K562 (cell line): Measurements from ENCODE around the gene KTI12. TPM values are rescaled to one million over a fixed set of nuclear protein-coding genes. Genes with fewer than 3 reads are reported as not detected.

Experiments used
- C11orf30 ChIP-seq: fragments of 450-650 bp; IDR thresholded peaks from 2 replicates; pipeline ENCODE4 v1.6.1; 2016; ENCODE audit warnings: low read depth, mild to moderate bottlenecking
- CHCHD3 ChIP-seq: fragments of 250-450 bp; sonication (Bioruptor Pico); IDR thresholded peaks from 2 replicates; pipeline ENCODE4 v2.1.2; 2022; ENCODE audit warnings: mild to moderate bottlenecking
- ESRRB ChIP-seq: fragments of 250-450 bp; sonication (Bioruptor Pico); IDR thresholded peaks from 2 replicates; pipeline ENCODE4 v1.5.0; 2020; ENCODE audit warnings: mild to moderate bottlenecking, moderate library complexity, borderline replicate concordance
- GTF2E2 ChIP-seq: fragments of 200-800 bp; sonication (Bioruptor generic); IDR thresholded peaks from 2 replicates; pipeline ENCODE4 v1.6.1; 2016; ENCODE audit warnings: missing genetic modification characterization, missing compliant biosample characterization
- HDAC2 ChIP-seq: fragments of 450-650 bp; IDR thresholded peaks from 2 replicates; pipeline ENCODE4 v1.6.1; 2016; ENCODE audit warnings: mild to moderate bottlenecking
- HIVEP1 ChIP-seq: fragments of 250-450 bp; sonication (Bioruptor Pico); IDR thresholded peaks from 2 replicates; pipeline ENCODE4 v1.4.0; 2020; ENCODE audit warnings: mild to moderate bottlenecking
- KDM1A ChIP-seq, 2 experiments: fragments of 450-650 bp; IDR thresholded peaks; 2 replicates each; pipeline ENCODE4 v1.6.1; 2016; ENCODE audit warnings: mild to moderate bottlenecking in 2 of 2
- LCOR ChIP-seq: sonication (generic); formaldehyde crosslinking; IDR thresholded peaks from 2 replicates; pipeline ENCODE4 v1.8.0; 2022; ENCODE audit warnings: mild to moderate bottlenecking, missing genetic modification reagents
- MCM5 ChIP-seq: fragments of 450-650 bp; IDR thresholded peaks from 2 replicates; pipeline ENCODE4 v1.6.1; 2016; ENCODE audit warnings: low read depth
- PHF8 ChIP-seq: fragments of 200-600 bp; sonication (generic); IDR thresholded peaks from 2 replicates; pipeline ENCODE4 v1.6.1; 2012; ENCODE audit warnings: mixed run types, mild to moderate bottlenecking, inconsistent platforms, low read length, moderate library complexity, borderline replicate concordance
- RBM39 ChIP-seq: fragments of 200-400 bp; formaldehyde crosslinking; optimal IDR thresholded peaks from 2 replicates; pipeline ENCODE3; 2018; ENCODE audit warnings: low read depth, low read length
- RREB1 ChIP-seq: fragments of 250-450 bp; sonication (Bioruptor Pico); IDR thresholded peaks from 2 replicates; pipeline ENCODE4 v1.4.0; 2020
- SMARCB1 ChIP-seq: IDR thresholded peaks from 2 replicates; pipeline ENCODE4 v1.6.1; 2011; ENCODE audit warnings: improper control_type of control experiment, low read depth; ENCODE audit not compliant: insufficient read length
- TRIM28 ChIP-seq: fragments of 450-650 bp; IDR thresholded peaks from 2 replicates; pipeline ENCODE4 v1.6.1; 2017
- YY1 ChIP-seq, 3 experiments: IDR thresholded peaks; 2 replicates each; pipeline ENCODE4 v1.6.1; 2011; ENCODE audit warnings: low read length in 2 of 3, mild to moderate bottlenecking in 2 of 3, moderate library complexity in 2 of 3, borderline replicate concordance in 1 of 3, control low read depth in 1 of 3, low read depth in 1 of 3; ENCODE audit not compliant: insufficient read depth in 3 of 3, insufficient replicate concordance in 2 of 3, control insufficient read depth in 1 of 3, insufficient read length in 1 of 3; ENCODE audit errors: extremely low read depth in 1 of 3
- ZNF384 ChIP-seq: IDR thresholded peaks from 2 replicates; pipeline ENCODE4 v1.6.1; 2012; ENCODE audit warnings: low read depth, low read length, improper control_type of control experiment
- ZNF717 ChIP-seq: fragments of 250-450 bp; sonication (Bioruptor Pico); IDR thresholded peaks from 2 replicates; pipeline ENCODE4 v1.5.0; 2021
- polyA plus RNA-seq, 8 experiments: library from polyadenylated mRNA; depleted of rRNA in 4 of 8; stranded (reverse) in 5 of 8; unstranded in 3 of 8; fragments of >200 nt; fragmentation: Nextera tagmentation in 2 of 8; fragmentation: Illumina TruSeq in 1 of 8; extraction: Ambion mirVana in 2 of 8; extraction: Trizol in 1 of 8; gene quantifications; 2 replicates each; pipeline versions ENCODE4 v1.2.1 to v1.2.3, GENCODE V29; 2011 to 2014; ENCODE audit warnings: inconsistent platforms in 1 of 8, missing spikeins in 1 of 8
- total RNA-seq, 7 experiments: library from RNA; depleted of rRNA in 6 of 7; stranded (reverse); fragments of >200 nt in 6 of 7; fragmentation: Illumina TruSeq in 2 of 7; extraction: Trizol in 2 of 7; gene quantifications; 2 replicates each; pipeline versions ENCODE4 v1.2.1 to v1.2.3, GENCODE V29; 2011 to 2021; ENCODE audit warnings: low replicate concordance in 1 of 7
- TF ChIP-seq, protein P1 (sequence below): sonication (generic); formaldehyde crosslinking; IDR thresholded peaks from 2 replicates; pipeline ENCODE4 v1.8.0; 2022; ENCODE audit warnings: mild to moderate bottlenecking, missing genetic modification reagents
- TF ChIP-seq, protein P2 (sequence below): fragments of 250-450 bp; sonication (Bioruptor Pico); IDR thresholded peaks from 2 replicates; pipeline ENCODE4 v1.8.0; 2021; ENCODE audit warnings: mild to moderate bottlenecking, moderate library complexity

The KTI12 gene
- total and polyA plus RNA-seq, 9 of the 15 experiments (the other 6 are each of a cell fraction or from before 2014, with no cell fraction given): 3.1 to 22.8 (median 11.6) TPM

DNA sequence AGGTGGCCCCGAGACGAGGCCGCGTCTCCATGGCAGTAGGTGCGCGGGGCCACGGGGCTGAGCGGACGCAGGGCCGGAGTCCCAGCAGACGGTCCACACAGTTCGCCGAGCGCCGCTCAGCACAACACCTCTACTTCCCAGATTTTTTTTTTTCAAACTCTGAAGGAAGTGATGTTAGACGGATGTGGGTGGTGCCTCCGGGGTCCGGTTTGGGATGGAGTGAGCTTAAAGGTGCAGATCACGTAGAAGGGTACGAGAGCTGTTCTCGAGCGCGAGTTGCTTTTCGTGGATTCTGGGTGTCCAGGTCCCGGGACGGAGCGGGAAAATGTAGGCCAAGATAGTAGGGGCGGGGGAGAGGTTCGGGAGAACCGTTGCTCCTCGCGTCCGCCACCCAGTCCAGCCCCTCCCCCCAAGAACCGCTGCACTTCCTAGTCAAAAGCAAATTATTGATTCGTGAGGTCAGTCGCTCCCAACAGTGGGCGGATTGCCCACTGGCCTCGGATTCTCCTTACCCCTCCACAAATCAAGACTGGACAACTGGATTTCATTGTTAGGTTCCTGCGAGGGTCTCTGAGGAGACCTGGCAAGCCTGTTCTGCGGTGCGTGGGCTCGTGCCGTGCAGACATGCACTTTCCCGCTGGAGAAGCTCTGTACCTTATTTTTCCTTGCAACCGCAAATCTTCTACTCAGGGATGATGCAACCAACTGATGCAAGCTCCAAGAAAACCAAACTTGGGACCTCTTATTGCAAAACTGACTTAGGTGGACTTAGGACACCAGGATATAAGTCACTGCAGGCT, 21.7 kb upstream of the KTI12 start, which contains the start of gene TXNDC12 (continued):
- TF ChIP-seq ESRRB (no peak), PHF8 (peak; percentile 93), RREB1 (CRISPR knock-in tag) (peak; percentile 86), HDAC2 (no peak; the same call in 1 of the 2 replicates), RBM39 (no peak), GTF2E2 (tag) (peak; percentile 91), SMARCB1 (no peak), MCM5 (no peak), ZNF384 (peak; percentile 99), KDM1A (IDR thresholded peaks at IDR 0.05) (0 out of 4 replicates have a peak, but pooled peaks of 1 of the 2 experiments have one; percentile 58), HIVEP1 (CRISPR knock-in tag) (peak; percentile 2; the same call in 1 of the 2 replicates), LCOR (CRISPR knock-in tag) (no peak), YY1 (IDR thresholded peaks at IDR 0.05; ENCODE audit: borderline replicate concordance in 1 of 3, control insufficient read depth in 1 of 3, extremely low read depth in 1 of 3, insufficient read depth in 3 of 3, insufficient read length in 1 of 3, insufficient replicate concordance in 2 of 3, low read depth in 1 of 3, low read length in 2 of 3) (peak in 2 of 3 experiments; percentile 21 to 38), CHCHD3 (CRISPR knock-in tag) (0 out of 2 replicates have a peak, but pooled peaks have one; percentile 5), C11orf30 (peak; percentile 27; the same call in 1 of the 2 replicates), ZNF717 (no peak), TRIM28 (peak; percentile 58; the same call in 1 of the 2 replicates)
- TF ChIP-seq, protein P1, sequence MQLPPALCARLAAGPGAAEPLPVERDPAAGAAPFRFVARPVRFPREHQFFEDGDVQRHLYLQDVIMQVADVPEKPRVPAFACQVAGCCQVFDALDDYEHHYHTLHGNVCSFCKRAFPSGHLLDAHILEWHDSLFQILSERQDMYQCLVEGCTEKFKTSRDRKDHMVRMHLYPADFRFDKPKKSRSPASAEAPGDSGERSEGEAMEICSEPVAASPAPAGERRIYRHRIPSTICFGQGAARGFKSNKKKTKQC (CRISPR knock-in tag): peak; percentile 86
- TF ChIP-seq, protein P2, sequence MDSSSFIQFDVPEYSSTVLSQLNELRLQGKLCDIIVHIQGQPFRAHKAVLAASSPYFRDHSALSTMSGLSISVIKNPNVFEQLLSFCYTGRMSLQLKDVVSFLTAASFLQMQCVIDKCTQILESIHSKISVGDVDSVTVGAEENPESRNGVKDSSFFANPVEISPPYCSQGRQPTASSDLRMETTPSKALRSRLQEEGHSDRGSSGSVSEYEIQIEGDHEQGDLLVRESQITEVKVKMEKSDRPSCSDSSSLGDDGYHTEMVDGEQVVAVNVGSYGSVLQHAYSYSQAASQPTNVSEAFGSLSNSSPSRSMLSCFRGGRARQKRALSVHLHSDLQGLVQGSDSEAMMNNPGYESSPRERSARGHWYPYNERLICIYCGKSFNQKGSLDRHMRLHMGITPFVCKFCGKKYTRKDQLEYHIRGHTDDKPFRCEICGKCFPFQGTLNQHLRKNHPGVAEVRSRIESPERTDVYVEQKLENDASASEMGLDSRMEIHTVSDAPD (CRISPR knock-in tag): no peak
